HEK293 (cell line): ENCODE data around the gene HPS4.

Source experiments
- CTCF ChIA-PET: fragments of 350-600 bp; formaldehyde crosslinking; extraction: SDS; loops from one replicate; lab custom pipeline; 2021; ENCODE audit warnings: antibody characterized with exemption; lab: Yijun Ruan, JAX
- POLR2A ChIA-PET: fragments of 300-600 bp; formaldehyde crosslinking; extraction: SDS; loops from one replicate; lab custom pipeline; 2020; ENCODE audit warnings: antibody characterized with exemption, inconsistent platforms; lab: Yijun Ruan, JAX
- H3K27ac ChIP-seq: fragments of 200-500 bp; sonication (Bioruptor generic); 2 replicates; pipeline ENCODE4 v1.5.1; 2014; ENCODE audit warnings: low read depth, low read length, control low read depth, inconsistent platforms; ENCODE audit errors: extremely low read depth
- H3K36me3 ChIP-seq, 2 experiments: fragments of 200-500 bp in 1 of 2; sonication (Bioruptor generic) in 1 of 2; 1 replicate in 1 of 2; 2 replicates in 1 of 2; pipeline ENCODE4 v1.5.1; 2014 to 2017; ENCODE audit warnings: inconsistent platforms in 2 of 2, low read length in 2 of 2; ENCODE audit not compliant: control insufficient read depth in 2 of 2, insufficient read depth in 1 of 2
- H3K4me1 ChIP-seq: fragments of 200-500 bp; sonication (Bioruptor generic); 2 replicates; pipeline ENCODE4 v1.5.1; 2014; ENCODE audit warnings: mild to moderate bottlenecking, low read length, inconsistent platforms; ENCODE audit not compliant: control insufficient read depth, insufficient read depth
- H3K4me3 ChIP-seq: 2 replicates; pipeline ENCODE4 v1.5.1; 2011; ENCODE audit warnings: low read depth, mild to moderate bottlenecking, control low read depth, low read length, moderate library complexity
- H3K9me3 ChIP-seq: fragments of 200-500 bp; sonication (Bioruptor generic); 2 replicates; pipeline ENCODE4 v1.5.1; 2014; ENCODE audit warnings: low read depth, low read length, inconsistent platforms; ENCODE audit not compliant: control insufficient read depth, insufficient read depth
- ATF2 ChIP-seq: fragments of 450-650 bp; formaldehyde crosslinking; IDR thresholded peaks from 2 replicates; pipeline ENCODE4 v1.5.1; 2016; ENCODE audit warnings: missing biosample characterization, missing genetic modification characterization, low read depth
- PATZ1 ChIP-seq: fragments of 450-650 bp; formaldehyde crosslinking; IDR thresholded peaks from 2 replicates; pipeline ENCODE4 v1.5.1; 2016; ENCODE audit warnings: missing biosample characterization, missing genetic modification characterization
- REST ChIP-seq: fragments of 450-650 bp; formaldehyde crosslinking; IDR thresholded peaks from 2 replicates; pipeline ENCODE4 v1.5.1; 2016; ENCODE audit warnings: missing biosample characterization, missing genetic modification characterization
- SP2 ChIP-seq: fragments of 450-650 bp; formaldehyde crosslinking; IDR thresholded peaks from 2 replicates; pipeline ENCODE4 v1.5.1; 2016; ENCODE audit warnings: missing biosample characterization, missing genetic modification characterization
- ZBTB17 ChIP-seq: fragments of 450-650 bp; formaldehyde crosslinking; IDR thresholded peaks from 2 replicates; pipeline ENCODE4 v1.5.1; 2016; ENCODE audit warnings: missing biosample characterization, missing genetic modification characterization
- ZBTB20 ChIP-seq: fragments of 450-650 bp; formaldehyde crosslinking; IDR thresholded peaks from 2 replicates; pipeline ENCODE4 v1.5.1; 2016; ENCODE audit warnings: missing biosample characterization, missing genetic modification characterization
- ZFP69B ChIP-seq: fragments of 450-650 bp; formaldehyde crosslinking; IDR thresholded peaks from 2 replicates; pipeline ENCODE4 v1.5.1; 2016; ENCODE audit warnings: missing biosample characterization, missing genetic modification characterization
- ZNF114 ChIP-seq: fragments of 450-650 bp; formaldehyde crosslinking; IDR thresholded peaks from 2 replicates; pipeline ENCODE4 v1.5.0; 2017; ENCODE audit warnings: missing biosample characterization, missing genetic modification characterization
- ZNF19 ChIP-seq: fragments of 450-650 bp; formaldehyde crosslinking; IDR thresholded peaks from 2 replicates; pipeline ENCODE4; 2016; ENCODE audit warnings: missing biosample characterization, missing genetic modification characterization, low read depth
- ZNF354C ChIP-seq: fragments of 450-650 bp; formaldehyde crosslinking; IDR thresholded peaks from 2 replicates; pipeline ENCODE4 v1.5.1; 2016; ENCODE audit warnings: missing biosample characterization, missing genetic modification characterization, low read depth, borderline replicate concordance
- ZNF398 ChIP-seq: fragments of 450-650 bp; formaldehyde crosslinking; IDR thresholded peaks from 2 replicates; pipeline ENCODE4 v1.5.1; 2017; ENCODE audit warnings: missing biosample characterization, missing genetic modification characterization
- ZNF433 ChIP-seq: fragments of 450-650 bp; formaldehyde crosslinking; IDR thresholded peaks from 2 replicates; pipeline ENCODE4 v1.5.1; 2016; ENCODE audit warnings: missing biosample characterization, missing genetic modification characterization, low read depth
- ZNF48 ChIP-seq: fragments of 450-650 bp; formaldehyde crosslinking; IDR thresholded peaks from 2 replicates; pipeline ENCODE4 v1.5.1; 2016; ENCODE audit warnings: missing biosample characterization, missing genetic modification characterization
- ZNF548 ChIP-seq: fragments of 450-650 bp; formaldehyde crosslinking; IDR thresholded peaks from 2 replicates; pipeline ENCODE4 v1.5.1; 2016; ENCODE audit warnings: missing biosample characterization, missing genetic modification characterization
- ZNF792 ChIP-seq: fragments of 450-650 bp; formaldehyde crosslinking; IDR thresholded peaks from 2 replicates; pipeline ENCODE4 v1.5.1; 2016; ENCODE audit warnings: missing biosample characterization, missing genetic modification characterization
- ZSCAN18 ChIP-seq: fragments of 450-650 bp; formaldehyde crosslinking; IDR thresholded peaks from 2 replicates; pipeline ENCODE4 v1.5.1; 2016; ENCODE audit warnings: missing biosample characterization, missing genetic modification characterization

Gene HPS4

GRCh38 chr22:26479043-26479791, 4.4 kb downstream of the HPS4 start:
- H3K27ac ChIP-seq: no peak overlapping the region
- TF ChIP-seq ZBTB20 (tag by site-specific recombination): peak; percentile 65
- no peak for TF ChIP-seq PATZ1
- no peak for TF ChIP-seq ZSCAN18 (tag by site-specific recombination)
- no peaks in the 10 kb centered on the region for H3K4me1 ChIP-seq
- POLR2A ChIA-PET: no interaction called here
- CTCF ChIA-PET: interaction anchor here (0.5 to 8.1 kb wide), 4 partner anchors 13 to 113 kb away, joined by 3 to 47 read pairs (median 6); no protein-coding TSS in a partner anchor
- H3K9me3 ChIP-seq: no peaks in the 10 kb centered on the region
- H3K4me3 ChIP-seq: no peak overlapping the region
- peaks cover 26 to 55% of the 10 kb centered on the region in 2 experiments for H3K36me3 ChIP-seq

GRCh38 chr22:26477341-26477731, 6.2 kb downstream of the HPS4 start:
- no peaks in the 10 kb centered on the region for H3K4me1 ChIP-seq
- no peak overlapping the region for H3K27ac ChIP-seq
- POLR2A ChIA-PET: no interaction called here
- H3K36me3 ChIP-seq: peaks cover 33 to 74% of the 10 kb centered on the region in 2 experiments
- H3K9me3 ChIP-seq: no peaks in the 10 kb centered on the region
- no peak for TF ChIP-seq ZNF792 (tag by site-specific recombination)
- TF ChIP-seq ZNF19 (tag by site-specific recombination): no peak
- no peak for TF ChIP-seq SP2 (tag by site-specific recombination)
- no peak for TF ChIP-seq REST (tag by site-specific recombination)
- no peak for TF ChIP-seq ZNF354C (tag by site-specific recombination)
- no peak for TF ChIP-seq ZNF433 (tag by site-specific recombination)
- TF ChIP-seq ZNF114 (tag by site-specific recombination): no peak
- TF ChIP-seq ATF2 (tag by site-specific recombination): no peak
- TF ChIP-seq ZBTB17 (tag by site-specific recombination): no peak
- no peak for TF ChIP-seq ZFP69B (tag by site-specific recombination)
- no peak for TF ChIP-seq ZNF48 (tag by site-specific recombination)
- TF ChIP-seq ZNF548 (tag by site-specific recombination): no peak
- no peak for TF ChIP-seq ZNF398 (tag by site-specific recombination)
- TF ChIP-seq, all 188 proteins: peak for 0
- CTCF ChIA-PET: interaction anchor here (0.6 to 8.1 kb wide), 2 partner anchors 16 to 63 kb away, joined by 3 to 47 read pairs; no protein-coding TSS in a partner anchor
- no peak overlapping the region for H3K4me3 ChIP-seq
